ENCODE results near the gene KCNH3. TPM values are rescaled to one million over a fixed set of nuclear protein-coding genes. Genes with fewer than 3 reads are reported as not detected.

KCNH3 gene
- total and polyA plus RNA-seq, 4 donors = 2.1 to 11.0 (median 6.9) TPM

DNA sequence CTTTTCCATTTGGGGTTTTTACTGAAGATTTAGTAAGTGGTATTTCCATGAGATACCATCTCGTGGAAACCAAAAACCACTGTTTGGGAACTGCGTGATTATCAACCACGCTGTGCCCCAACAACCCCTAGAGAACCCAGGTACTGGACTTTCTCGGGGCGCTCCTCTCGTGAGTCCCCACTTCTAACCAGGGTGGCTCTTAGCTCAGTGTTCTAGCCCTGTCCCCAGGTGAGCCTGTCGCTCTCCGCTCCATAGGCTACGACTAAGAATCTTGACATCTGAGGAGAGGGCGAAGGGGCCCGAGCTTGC, 28.4 kb downstream of the KCNH3 start:
- WGBS (ENCODE audit: insufficient coverage) = 5% methylated on average over 10 of the region's 11 CpGs
- Histone ChIP-seq H3K9me3 (ENCODE audit: control insufficient read depth, insufficient read depth, low read length) (no peaks in the 10 kb centered on the region), H3K36me3 (ENCODE audit: control insufficient read depth, insufficient read depth, low read length) (peaks cover 43% of the 10 kb centered on the region), H3K27ac (ENCODE audit: low read depth, low read length) (peak overlapping the region; percentile 91), H3K27me3 (ENCODE audit: control insufficient read depth, insufficient read depth, low read length) (no peaks in the 10 kb centered on the region), H3K4me3 (ENCODE audit: low read depth, low read length) (peak overlapping the region; percentile 87), H3K4me1 (ENCODE audit: control insufficient read depth, insufficient read depth, low read length) (peaks cover 20% of the 10 kb centered on the region)
- DNase-seq (ENCODE audit: low read depth in 4 of 6, low spot score in 6 of 6) = no peak

DNA sequence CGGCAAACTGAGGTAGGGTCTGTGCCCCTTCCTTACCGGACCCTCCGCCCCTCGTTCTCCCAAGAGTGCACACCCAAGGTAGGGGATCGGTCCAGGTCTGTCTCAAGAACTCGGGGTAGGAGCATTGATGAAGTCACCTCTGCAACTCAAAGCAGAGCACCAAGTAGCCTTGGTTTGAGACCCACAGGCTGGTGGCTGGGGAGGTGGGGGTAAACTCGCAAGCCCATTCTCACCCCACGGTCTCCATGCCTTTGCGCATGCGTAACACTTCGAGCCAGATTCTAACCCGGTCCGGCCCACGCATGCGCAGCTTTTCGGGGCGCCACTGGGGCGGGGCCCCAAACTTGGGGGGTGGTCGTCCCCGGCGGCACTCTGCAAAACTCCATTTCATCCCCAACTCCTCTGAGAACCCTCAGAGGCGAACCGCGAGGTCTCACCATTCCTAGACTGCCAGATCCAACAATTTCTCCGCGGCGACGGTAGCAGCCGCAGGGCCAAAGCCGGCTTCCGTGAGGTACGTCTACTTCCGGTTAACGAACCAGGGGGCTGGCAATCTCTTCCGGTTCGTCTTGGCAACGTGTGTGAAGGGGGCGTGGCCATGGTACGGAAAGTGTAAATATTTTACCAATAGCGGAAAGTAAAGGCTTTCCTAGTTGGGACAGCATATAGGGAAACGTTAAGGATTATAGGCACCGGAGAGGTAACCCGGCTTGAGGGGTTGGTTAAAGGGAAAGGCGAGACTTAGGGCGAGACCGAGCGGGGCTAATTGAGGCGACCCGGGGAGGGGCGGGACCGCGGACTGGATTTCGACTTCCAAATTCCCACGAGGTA, 29.0 kb downstream of the KCNH3 start, which contains the start of gene MCRS1:
Gene MCRS1, minus strand, starts transcription at position 532 of the 831 bp plus-strand sequence. CDS start 1,411 bp downstream, outside the sequence.
- Histone ChIP-seq H3K27me3 (ENCODE audit: control insufficient read depth, insufficient read depth, low read length) (no peaks in the 10 kb centered on the region), H3K36me3 (ENCODE audit: control insufficient read depth, insufficient read depth, low read length) (peaks cover 44% of the 10 kb centered on the region), H3K9me3 (ENCODE audit: control insufficient read depth, insufficient read depth, low read length) (no peaks in the 10 kb centered on the region), H3K4me3 (ENCODE audit: low read depth, low read length) (peak within 1 kb of the TSS; percentile 87), H3K4me1 (ENCODE audit: control insufficient read depth, insufficient read depth, low read length) (peaks cover 20% of the 10 kb centered on the region), H3K27ac (ENCODE audit: low read depth, low read length) (peak within 1 kb of the TSS; percentile 91)
- 0% methylated on average over 54 of the region's 54 CpGs for WGBS (ENCODE audit: insufficient coverage)
- DNase-seq (ENCODE audit: low read depth in 4 of 6, low spot score in 6 of 6) = peak; percentile 87 to 98 (median 92)

DNA sequence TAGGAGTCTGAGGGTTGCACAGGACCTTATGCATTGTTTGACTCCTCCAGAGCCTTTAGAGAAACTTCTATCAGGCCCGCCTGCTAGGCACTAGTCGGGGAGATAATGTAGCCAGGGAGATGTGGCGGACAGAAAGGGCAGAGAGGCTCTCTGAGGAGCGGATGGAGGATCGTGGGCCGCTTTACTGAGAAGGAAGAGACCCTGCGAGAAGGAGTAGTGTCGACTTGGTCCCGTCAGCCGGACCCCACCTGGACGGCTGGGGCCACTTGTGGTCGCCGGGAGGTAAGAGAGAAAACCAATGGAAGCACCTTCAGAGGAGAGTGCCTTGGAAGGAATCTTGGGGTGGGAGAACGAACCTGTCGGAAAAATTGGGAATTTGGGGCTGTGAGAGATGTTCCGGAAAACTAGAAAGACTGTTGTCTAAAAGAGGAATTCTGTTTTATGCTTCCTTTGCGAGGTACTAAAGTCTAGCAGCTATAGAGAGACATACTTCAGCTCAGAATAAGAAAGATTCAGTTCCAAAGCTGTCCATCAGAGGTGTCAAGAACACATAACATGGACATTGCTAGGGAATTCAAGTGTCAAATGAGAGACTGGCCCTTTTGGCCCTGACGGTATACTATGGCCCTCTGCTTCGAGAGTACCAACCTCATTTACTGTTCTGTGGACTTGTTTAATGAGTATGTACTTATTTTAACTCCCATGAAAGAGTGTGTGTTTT, 29.8 kb downstream of the KCNH3 start:
- Histone ChIP-seq H3K27me3 (ENCODE audit: control insufficient read depth, insufficient read depth, low read length) (no peaks in the 10 kb centered on the region), H3K9me3 (ENCODE audit: control insufficient read depth, insufficient read depth, low read length) (no peaks in the 10 kb centered on the region), H3K36me3 (ENCODE audit: control insufficient read depth, insufficient read depth, low read length) (peaks cover 36% of the 10 kb centered on the region), H3K4me1 (ENCODE audit: control insufficient read depth, insufficient read depth, low read length) (peaks cover 20% of the 10 kb centered on the region), H3K4me3 (ENCODE audit: low read depth, low read length) (peak overlapping the region; percentile 87), H3K27ac (ENCODE audit: low read depth, low read length) (peak overlapping the region; percentile 91)
- DNase-seq (ENCODE audit: low read depth in 4 of 6, low spot score in 6 of 6) = no peak
- WGBS (ENCODE audit: insufficient coverage) = under 1% methylated on average over 15 of the region's 19 CpGs

DNA sequence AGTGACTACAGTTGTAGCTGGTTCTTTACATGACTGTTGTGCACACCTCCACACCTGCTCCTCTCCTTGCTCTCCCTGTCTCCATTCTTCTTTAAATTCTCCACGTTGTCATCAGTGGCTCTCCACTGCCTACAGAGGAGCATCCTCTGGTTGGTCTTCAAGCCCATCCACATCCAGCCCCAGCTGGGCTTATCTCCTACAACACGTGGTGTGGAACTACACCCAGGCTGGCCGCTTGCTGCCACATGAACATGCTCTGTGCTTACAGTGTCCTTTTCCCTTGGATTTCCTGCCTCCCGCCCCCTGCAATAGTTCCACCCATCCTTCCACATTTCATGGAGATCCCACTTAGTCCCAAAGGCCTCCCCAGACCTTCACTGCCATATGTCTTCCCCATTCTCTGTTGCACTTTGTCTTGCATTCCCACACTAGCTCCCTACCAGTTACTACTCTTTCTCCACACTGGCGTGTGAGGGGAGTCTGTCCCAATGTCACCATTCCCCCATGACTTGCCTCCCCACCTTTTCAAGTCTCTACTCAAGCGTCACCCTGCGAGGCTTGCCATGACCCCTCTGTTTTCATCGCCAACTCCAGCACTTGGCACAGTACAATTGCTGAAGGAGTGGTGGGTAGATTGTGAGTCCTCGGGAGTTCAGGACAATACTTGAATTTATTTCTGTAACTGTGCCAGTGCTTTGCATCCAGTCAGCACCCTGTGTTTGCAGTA, 38.9 kb downstream of the KCNH3 start:
- Histone ChIP-seq H3K4me1 (ENCODE audit: control insufficient read depth, insufficient read depth, low read length) (peaks cover 9% of the 10 kb centered on the region), H3K9me3 (ENCODE audit: control insufficient read depth, insufficient read depth, low read length) (no peaks in the 10 kb centered on the region), H3K36me3 (ENCODE audit: control insufficient read depth, insufficient read depth, low read length) (peaks cover 18% of the 10 kb centered on the region), H3K27me3 (ENCODE audit: control insufficient read depth, insufficient read depth, low read length) (no peaks in the 10 kb centered on the region), H3K27ac (ENCODE audit: low read depth, low read length) (no peak overlapping the region), H3K4me3 (ENCODE audit: low read depth, low read length) (no peak overlapping the region)
- DNase-seq (ENCODE audit: low read depth in 4 of 6, low spot score in 6 of 6) = no peak
- WGBS (ENCODE audit: insufficient coverage) = 77% methylated on average over 6 of the region's 9 CpGs

DNA sequence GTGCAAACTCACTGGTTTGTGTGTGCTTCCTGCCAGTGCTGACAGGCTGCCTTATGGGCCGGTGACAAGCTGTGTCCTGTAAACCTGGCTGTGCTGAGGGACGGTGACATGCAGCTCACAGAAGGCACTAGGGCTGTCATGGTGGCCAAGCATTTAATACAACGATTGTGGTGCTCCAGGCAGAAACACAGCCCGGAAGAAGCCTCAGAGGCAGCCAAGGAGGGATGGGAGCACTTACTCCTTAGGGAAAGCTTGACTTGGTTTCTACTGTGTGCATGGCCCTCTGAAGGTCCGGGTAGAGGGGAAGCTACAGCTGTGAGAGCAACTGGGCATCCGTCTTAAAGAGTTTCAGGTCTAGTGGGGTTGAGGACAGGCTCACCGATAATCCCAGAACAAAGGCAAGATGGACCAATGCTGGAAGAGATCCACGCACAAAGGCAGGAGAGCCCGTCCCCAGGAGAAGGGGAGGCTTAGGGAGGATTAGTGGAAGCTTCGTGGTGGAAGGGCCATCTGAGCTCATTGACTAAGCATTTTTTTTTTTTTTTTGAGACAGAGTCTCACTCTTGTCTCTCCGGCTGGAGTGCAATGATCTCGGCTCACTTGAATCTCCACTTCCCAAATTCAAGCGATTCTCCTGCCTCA, 39.8 kb downstream of the KCNH3 start:
- no peaks in the 10 kb centered on the region for H3K9me3 ChIP-seq (ENCODE audit: control insufficient read depth, insufficient read depth, low read length)
- 91% methylated on average over 11 of the region's 13 CpGs for WGBS (ENCODE audit: insufficient coverage)
- no peak overlapping the region for H3K27ac ChIP-seq (ENCODE audit: low read depth, low read length)
- DNase-seq (ENCODE audit: low read depth in 4 of 6, low spot score in 6 of 6) = no peak
- H3K36me3 ChIP-seq (ENCODE audit: control insufficient read depth, insufficient read depth, low read length) = peaks cover 20% of the 10 kb centered on the region
- no peaks in the 10 kb centered on the region for H3K27me3 ChIP-seq (ENCODE audit: control insufficient read depth, insufficient read depth, low read length)
- H3K4me3 ChIP-seq (ENCODE audit: low read depth, low read length) = no peak overlapping the region
- H3K4me1 ChIP-seq (ENCODE audit: control insufficient read depth, insufficient read depth, low read length) = peaks cover 9% of the 10 kb centered on the region

DNA sequence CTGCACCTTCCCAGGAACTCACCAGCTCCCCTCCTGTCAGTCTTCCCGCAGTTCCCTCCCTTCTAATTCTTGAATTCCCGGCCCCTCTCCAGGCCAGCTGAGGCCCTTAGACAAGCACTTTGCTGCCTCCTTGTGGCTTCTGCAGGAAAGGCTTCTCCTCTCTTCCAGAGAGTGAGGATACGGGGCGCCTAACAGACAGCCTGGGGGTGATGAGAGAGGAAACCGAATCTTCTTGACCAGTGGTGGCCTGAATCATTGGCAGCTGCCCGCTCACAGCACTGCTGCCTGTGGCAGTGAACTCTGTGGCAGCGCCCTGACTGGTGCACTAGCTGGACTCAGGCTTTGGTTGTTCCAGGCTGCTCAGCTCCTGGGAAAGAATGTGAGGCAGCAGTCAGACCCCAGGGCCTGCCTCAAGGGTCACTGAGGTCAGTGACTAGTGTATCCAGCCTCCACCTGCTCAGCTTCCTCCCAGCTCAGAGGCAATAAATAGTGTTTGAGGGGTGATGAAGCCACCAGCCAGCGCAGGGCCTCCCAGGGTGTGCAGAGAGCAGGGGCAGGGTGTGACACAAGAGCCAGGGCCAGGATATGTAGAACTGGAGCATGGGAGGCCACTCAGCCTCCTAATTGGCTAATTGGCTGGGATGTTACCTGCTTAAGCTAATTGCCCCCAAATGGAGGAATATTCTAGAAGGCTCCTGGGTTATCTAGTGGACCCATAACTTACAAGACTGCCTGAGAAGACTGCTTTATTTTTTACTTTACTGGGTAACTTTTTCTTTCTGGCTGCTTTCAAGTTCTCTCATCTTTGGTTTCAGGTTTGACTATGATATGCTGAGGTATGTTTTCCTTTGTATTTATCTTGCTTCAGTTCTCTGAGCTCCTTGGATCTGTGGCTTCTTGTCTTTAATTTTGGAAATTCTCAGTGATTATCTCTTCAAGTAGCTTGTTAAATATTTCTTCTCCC, 42.0 kb downstream of the KCNH3 start:
- 34% methylated on average over 6 of the region's 8 CpGs for WGBS (ENCODE audit: insufficient coverage)
- Histone ChIP-seq H3K36me3 (ENCODE audit: control insufficient read depth, insufficient read depth, low read length) (peaks cover 24% of the 10 kb centered on the region), H3K9me3 (ENCODE audit: control insufficient read depth, insufficient read depth, low read length) (no peaks in the 10 kb centered on the region), H3K4me3 (ENCODE audit: low read depth, low read length) (no peak overlapping the region), H3K27ac (ENCODE audit: low read depth, low read length) (no peak overlapping the region), H3K27me3 (ENCODE audit: control insufficient read depth, insufficient read depth, low read length) (no peaks in the 10 kb centered on the region), H3K4me1 (ENCODE audit: control insufficient read depth, insufficient read depth, low read length) (peaks cover 9% of the 10 kb centered on the region)
- DNase-seq (ENCODE audit: low read depth in 4 of 6, low spot score in 6 of 6) = peak; percentile 26 to 91 (median 56)

DNA sequence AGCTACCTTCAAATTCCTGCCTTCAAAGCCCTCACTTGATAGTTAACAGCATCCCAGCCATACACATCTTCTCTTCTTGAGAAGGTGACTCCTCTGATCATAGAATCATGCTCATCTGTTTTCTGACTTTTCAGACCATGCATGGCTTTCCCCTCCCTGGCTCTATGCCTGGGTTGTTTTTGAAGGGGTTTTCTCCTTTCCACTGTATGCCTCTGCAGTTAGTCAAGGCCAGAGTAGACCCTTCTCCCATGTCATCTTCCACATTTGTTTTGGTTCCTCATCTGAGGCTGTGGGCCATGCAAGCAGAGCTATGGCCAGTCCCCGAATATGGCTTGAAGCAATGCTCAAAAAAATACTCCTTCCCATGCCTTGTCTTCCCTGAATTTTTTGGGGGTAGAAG, 43.4 kb downstream of the KCNH3 start:
- H3K27ac ChIP-seq (ENCODE audit: low read depth, low read length) = no peak overlapping the region
- no CpG with 5 or more reads among the region's 1 CpG for WGBS (ENCODE audit: insufficient coverage)
- no peaks in the 10 kb centered on the region for H3K9me3 ChIP-seq (ENCODE audit: control insufficient read depth, insufficient read depth, low read length)
- H3K4me3 ChIP-seq (ENCODE audit: low read depth, low read length) = no peak overlapping the region
- H3K4me1 ChIP-seq (ENCODE audit: control insufficient read depth, insufficient read depth, low read length) = peaks cover 9% of the 10 kb centered on the region
- no peak for DNase-seq (ENCODE audit: low read depth in 4 of 6, low spot score in 6 of 6)
- peaks cover 22% of the 10 kb centered on the region for H3K36me3 ChIP-seq (ENCODE audit: control insufficient read depth, insufficient read depth, low read length)
- no peaks in the 10 kb centered on the region for H3K27me3 ChIP-seq (ENCODE audit: control insufficient read depth, insufficient read depth, low read length)

DNA sequence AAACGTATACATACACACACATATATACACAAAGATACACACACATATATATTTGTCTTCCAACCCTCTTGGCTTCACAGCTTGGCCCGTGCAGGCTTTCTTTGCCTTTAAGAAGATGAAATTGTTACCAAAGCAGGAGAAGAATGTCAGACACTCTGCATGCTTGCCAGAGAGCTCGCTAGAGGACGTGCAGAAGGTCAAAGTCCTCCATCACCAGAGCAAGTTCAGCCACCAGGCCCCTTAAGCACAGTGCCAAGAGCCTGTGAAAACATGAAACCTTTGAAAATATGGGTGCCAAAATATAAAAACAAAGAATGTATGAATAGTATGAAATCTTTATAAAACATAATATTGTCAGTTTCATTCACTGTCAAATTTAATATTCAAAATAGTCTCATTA, 44.0 kb downstream of the KCNH3 start:
- WGBS (ENCODE audit: insufficient coverage) = 75% methylated on average over 1 of the region's 4 CpGs
- no peaks in the 10 kb centered on the region for H3K9me3 ChIP-seq (ENCODE audit: control insufficient read depth, insufficient read depth, low read length)
- no peak overlapping the region for H3K4me3 ChIP-seq (ENCODE audit: low read depth, low read length)
- H3K4me1 ChIP-seq (ENCODE audit: control insufficient read depth, insufficient read depth, low read length) = peaks cover 9% of the 10 kb centered on the region
- H3K27ac ChIP-seq (ENCODE audit: low read depth, low read length) = no peak overlapping the region
- no peaks in the 10 kb centered on the region for H3K27me3 ChIP-seq (ENCODE audit: control insufficient read depth, insufficient read depth, low read length)
- peak in 2 of 6 donors; percentile 11 to 19 for DNase-seq (ENCODE audit: low read depth in 4 of 6, low spot score in 6 of 6)
- H3K36me3 ChIP-seq (ENCODE audit: control insufficient read depth, insufficient read depth, low read length) = peaks cover 25% of the 10 kb centered on the region

Measured in spinal cord (tissue), 10 donors.